Stimulated activated memory B cell treated with anti-CD40 and anti-IgM and Interleukin-4, amounts not matched to agents 10 μg/mL and 1 μg/mL and 100 μg/mL, for 72 hours (primary cell): ENCODE results near the gene TNFSF4.
"Not testable (repeated sequence)": the region's sequence is repeated elsewhere in the genome, so short reads cannot be mapped to it uniquely, and the experiment has no call there.

Experiments
- ATAC-seq: fragments of 150-1000 bp; cut with Tn5 transposase; 2 replicates; pipeline ENCODE4 v1.10.0; 2021
- H3K27ac Mint-ChIP-seq: one replicate; pipeline ENCODE4 v1.8.0; 2022; ENCODE audit warnings: mild to moderate bottlenecking, mixed read lengths
- H3K27me3 Mint-ChIP-seq: one replicate; pipeline ENCODE4 v1.8.0; 2022; ENCODE audit warnings: mixed read lengths
- H3K36me3 Mint-ChIP-seq: one replicate; pipeline ENCODE4 v1.8.0; 2022; ENCODE audit warnings: mixed read lengths
- H3K4me1 Mint-ChIP-seq: one replicate; pipeline ENCODE4 v1.8.0; 2022; ENCODE audit warnings: mixed read lengths
- H3K4me3 Mint-ChIP-seq: one replicate; pipeline ENCODE4 v1.8.0; 2022; ENCODE audit warnings: mild to moderate bottlenecking, moderate library complexity, mixed read lengths
- H3K9me3 Mint-ChIP-seq: one replicate; pipeline ENCODE4 v1.8.0; 2022; ENCODE audit warnings: mixed read lengths

The TNFSF4 gene, protein sequence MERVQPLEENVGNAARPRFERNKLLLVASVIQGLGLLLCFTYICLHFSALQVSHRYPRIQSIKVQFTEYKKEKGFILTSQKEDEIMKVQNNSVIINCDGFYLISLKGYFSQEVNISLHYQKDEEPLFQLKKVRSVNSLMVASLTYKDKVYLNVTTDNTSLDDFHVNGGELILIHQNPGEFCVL

DNA sequence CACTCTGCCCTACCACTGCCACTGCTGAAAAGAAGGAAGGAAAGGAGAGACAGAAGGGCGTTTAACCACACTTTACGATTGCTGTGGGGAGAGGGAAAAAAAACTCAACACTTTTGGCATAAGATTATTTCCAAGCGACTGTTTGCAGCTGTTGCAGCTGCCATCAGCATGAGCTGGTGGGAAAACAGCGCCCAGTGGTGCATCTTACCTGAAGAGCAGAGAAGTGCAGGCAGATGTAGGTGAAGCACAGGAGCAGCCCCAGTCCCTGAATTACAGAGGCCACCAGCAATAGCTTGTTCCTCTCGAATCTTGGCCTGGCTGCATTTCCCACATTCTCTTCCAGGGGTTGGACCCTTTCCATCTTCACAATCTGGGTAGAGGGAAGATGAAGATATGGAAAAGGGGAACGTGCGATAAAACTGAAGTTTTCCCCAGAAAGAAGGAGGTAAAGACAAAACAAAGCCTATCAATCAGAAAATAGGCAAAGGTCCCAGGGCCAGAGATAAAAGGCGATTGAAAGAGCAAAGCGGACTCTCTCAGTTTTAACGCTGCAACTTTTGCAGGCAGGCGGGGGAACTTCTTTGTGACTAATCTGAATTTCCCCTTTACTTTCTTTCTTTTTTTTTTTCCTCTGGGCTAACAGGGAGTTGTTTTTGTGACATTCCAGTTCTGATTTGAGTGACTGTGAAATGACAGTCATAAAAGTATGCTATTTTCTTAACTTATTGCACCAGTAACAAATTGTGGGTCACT is at the start of gene TNFSF4:
TNFSF4 (minus strand) TSS at position 516 of the 753 bp plus-strand sequence; CDS start at position 361, 155 bp downstream.
- Mint-ChIP-seq H3K27me3 (no peaks in the 10 kb centered on the region), H3K4me3 (peak within 1 kb of the TSS; percentile 84), H3K4me1 (peaks cover 47% of the 10 kb centered on the region), H3K27ac (peak within 1 kb of the TSS; percentile 91), H3K9me3 (no peaks in the 10 kb centered on the region), H3K36me3 (peaks cover 23% of the 10 kb centered on the region)
- peak; percentile 61 for ATAC-seq

DNA sequence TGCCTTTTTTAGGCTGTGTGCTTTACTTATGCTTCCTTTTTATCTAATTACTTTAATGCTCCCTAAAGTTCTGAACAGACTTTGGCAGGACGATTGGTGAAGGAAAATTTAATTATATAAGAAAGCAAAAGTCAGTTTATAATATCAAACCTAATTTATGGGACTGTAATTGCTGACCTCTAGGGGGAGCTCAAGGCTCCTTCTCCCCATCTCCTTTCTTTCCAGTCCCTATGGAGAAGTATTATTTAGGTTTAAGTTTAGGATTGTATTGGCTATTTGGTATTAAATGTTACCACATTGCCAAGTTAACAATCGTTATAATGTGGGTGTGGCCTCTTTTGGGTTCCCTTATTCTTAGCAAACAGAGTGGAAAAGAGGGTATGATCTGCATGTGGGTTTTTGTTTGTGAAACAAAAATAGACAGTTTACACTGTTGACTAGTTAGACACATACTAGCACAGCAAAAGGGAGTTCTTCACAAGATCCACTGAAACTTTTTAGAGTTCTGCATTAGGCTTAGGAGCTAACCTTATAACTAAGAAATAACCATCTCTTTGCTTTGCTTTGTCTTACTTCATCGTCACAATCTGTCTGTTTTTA is 48.2 kb upstream of the TNFSF4 start:
- no peak for ATAC-seq
- Mint-ChIP-seq H3K27me3 (no peaks in the 10 kb centered on the region), H3K4me3 (no peak overlapping the region), H3K36me3 (peaks cover 13% of the 10 kb centered on the region), H3K9me3 (peaks cover 7% of the 10 kb centered on the region), H3K27ac (peak overlapping the region; percentile 64), H3K4me1 (peaks cover 23% of the 10 kb centered on the region)

DNA sequence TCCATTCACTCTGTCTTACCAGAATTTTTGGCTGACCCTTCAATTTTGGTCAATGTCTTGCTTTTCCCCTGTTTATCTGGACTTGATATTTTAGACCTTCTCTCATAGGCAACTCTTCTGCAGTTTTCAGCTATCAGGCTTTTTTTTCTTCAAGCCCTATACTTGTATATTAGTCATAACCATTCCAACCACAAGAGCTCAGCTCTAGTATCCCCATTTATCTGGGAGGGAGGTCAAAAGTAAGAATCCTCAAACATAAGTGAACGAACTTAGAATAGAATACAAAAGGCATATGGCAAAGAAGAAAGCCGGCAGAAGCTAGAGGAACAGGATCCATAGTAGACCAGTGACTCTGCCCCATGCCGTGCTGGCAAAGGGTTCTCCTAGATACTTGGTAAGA is 45.9 kb upstream of the TNFSF4 start:
- Mint-ChIP-seq H3K36me3 (peaks cover 4% of the 10 kb centered on the region), H3K4me1 (peaks cover 17% of the 10 kb centered on the region), H3K4me3 (no peak overlapping the region), H3K27ac (no peak overlapping the region), H3K9me3 (no peaks in the 10 kb centered on the region), H3K27me3 (no peaks in the 10 kb centered on the region)
- no peak for ATAC-seq

DNA sequence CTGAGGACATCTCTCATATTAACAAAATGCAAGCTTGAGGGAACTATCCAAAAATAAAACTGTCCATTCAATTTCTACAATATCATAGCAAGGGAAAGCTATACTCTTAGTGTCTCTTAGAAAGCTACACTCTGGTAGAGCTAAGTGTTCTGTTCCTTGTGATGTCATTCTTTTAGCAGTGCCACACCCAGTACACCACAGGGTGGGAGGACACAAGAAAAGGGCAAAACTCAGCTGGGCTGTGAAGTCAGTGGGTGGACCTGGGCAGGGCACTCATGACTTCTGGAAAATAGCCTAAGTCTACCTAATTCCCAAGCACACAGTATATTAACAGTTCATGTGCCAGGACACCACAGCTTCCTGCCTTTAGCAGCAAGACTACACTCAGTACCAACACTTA is 42.2 kb upstream of the TNFSF4 start:
- Mint-ChIP-seq H3K4me1 (no peaks in the 10 kb centered on the region), H3K27me3 (no peaks in the 10 kb centered on the region), H3K27ac (no peak overlapping the region), H3K4me3 (no peak overlapping the region), H3K36me3 (peaks cover 6% of the 10 kb centered on the region), H3K9me3 (no peaks in the 10 kb centered on the region)
- no peak for ATAC-seq

DNA sequence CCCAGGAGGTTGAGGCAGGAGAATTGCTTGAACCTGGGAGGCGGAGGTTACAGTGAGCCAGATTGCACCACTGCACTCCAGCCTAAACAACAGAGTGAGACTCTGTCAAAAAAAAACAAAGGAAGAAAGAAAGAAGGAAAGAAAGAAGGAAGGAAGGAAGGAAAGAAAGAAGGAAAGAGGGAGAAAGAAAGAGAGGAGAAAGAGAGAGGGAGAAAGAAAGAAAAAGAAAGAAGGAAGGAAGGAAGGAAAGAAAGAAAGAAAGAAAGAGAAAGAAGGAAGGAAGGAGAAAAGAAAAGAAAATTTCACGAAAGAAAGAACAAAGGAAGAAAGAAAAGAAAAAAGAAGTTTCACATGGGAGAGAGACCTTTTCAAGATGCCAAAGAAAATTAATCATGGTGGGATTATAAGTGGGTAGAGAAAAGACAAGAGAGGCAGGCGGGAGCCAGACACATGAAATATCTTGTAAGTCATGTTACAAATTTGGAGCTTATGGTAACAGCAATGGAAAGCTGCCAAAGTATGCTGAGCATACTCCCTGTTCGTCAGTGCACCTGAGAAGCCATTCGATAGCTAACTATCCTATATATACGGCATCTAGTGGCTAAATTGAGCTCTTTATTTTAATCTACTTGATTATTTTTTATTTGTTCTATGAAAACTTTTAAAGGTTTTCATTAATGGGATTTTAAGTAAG is 41.3 kb upstream of the TNFSF4 start:
- peaks cover 4% of the 10 kb centered on the region for H3K9me3 Mint-ChIP-seq
- H3K36me3 Mint-ChIP-seq, result peaks cover 12% of the 10 kb centered on the region
- no peak for ATAC-seq
- H3K4me1 Mint-ChIP-seq, result peaks cover 4% of the 10 kb centered on the region
- no peak overlapping the region for H3K4me3 Mint-ChIP-seq
- H3K27me3 Mint-ChIP-seq, result no peaks in the 10 kb centered on the region
- peak overlapping the region; percentile 8 for H3K27ac Mint-ChIP-seq

DNA sequence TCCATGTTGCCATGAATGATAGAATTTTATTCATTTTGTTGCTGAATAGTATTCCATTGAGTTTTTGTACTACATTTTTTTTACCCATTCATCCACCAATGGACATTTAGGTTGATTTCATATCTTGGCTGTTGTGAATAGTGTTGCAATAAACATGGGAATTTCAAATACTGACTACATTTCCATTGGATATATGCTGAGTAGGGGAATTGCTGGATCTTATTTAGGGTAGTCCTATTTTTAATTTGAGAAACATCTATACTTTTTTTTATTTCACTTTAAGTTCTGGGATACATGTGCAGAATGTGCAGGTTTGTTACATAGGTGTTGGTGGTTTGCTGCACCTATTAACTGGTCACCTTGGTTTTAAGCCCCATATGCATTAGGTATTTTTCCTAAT is 38.8 kb upstream of the TNFSF4 start:
- no peak overlapping the region for H3K4me3 Mint-ChIP-seq
- H3K36me3 Mint-ChIP-seq, result peaks cover 21% of the 10 kb centered on the region
- ATAC-seq, result no peak
- H3K27ac Mint-ChIP-seq, result no peak overlapping the region
- H3K27me3 Mint-ChIP-seq, result no peaks in the 10 kb centered on the region
- peaks cover 7% of the 10 kb centered on the region for H3K9me3 Mint-ChIP-seq
- H3K4me1 Mint-ChIP-seq, result peaks cover 28% of the 10 kb centered on the region

DNA sequence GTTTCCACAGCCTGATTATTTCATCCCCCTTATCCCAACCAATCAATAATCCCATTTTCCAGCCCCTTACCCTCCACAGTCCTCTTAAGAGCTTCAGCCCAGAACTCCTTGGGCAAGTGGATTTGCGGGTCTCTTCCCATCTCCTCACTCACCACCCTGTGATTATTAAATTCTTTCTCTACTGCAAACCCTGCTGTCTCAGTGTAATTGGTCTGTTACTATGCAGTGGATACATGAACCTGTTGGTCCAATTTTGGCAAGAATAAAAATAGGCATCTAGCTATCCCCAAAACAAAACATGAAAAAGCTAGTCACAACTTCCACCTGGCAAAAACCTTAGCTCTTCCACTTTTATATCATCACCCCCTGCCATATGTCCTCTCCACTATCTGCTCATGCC is 36.2 kb upstream of the TNFSF4 start:
- Mint-ChIP-seq H3K36me3 (peaks cover 36% of the 10 kb centered on the region), H3K27ac (peak overlapping the region; percentile 93), H3K4me3 (no peak overlapping the region), H3K27me3 (no peaks in the 10 kb centered on the region), H3K4me1 (peaks cover 28% of the 10 kb centered on the region), H3K9me3 (peaks cover 7% of the 10 kb centered on the region)
- ATAC-seq, result no peak

DNA sequence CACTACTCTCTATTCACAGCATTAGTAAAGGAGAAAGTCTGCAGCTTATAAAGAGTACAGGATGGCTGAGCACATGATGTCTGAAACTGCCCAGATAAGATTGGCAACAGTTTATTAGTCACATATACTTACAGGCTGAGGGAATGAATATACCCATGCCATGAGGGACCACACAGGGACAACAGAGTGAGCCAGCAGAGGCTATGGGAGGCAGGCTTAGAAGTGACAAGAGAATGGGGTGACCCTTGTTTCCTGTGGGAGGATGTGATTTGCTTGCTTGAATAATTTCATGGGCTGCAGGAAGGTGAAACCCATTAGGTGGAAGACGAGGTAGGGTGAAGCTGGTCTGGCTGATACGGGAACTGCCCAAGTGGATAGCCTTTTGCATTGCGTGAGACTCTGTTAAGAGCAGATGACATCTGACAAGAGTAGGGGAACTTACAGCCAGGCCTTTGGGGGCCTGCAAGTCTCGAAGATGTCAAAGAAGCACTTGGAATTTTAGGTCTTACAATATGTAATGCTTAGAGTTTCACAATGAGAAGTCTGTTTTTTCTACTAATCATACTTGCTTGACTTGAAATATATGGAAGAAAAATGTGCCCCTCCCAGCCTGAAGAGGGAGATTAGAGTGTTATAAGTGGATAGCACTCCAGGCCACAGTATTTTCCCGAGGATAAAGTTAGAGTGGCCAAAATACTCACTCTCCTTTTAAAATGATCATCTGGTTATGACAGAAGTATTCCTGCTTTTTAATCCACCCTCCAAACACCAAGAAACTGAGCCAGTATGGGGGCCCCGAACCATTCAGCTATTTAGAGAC is 34.6 kb upstream of the TNFSF4 start:
- peaks cover 42% of the 10 kb centered on the region for H3K36me3 Mint-ChIP-seq
- H3K9me3 Mint-ChIP-seq, result peaks cover 7% of the 10 kb centered on the region
- H3K27me3 Mint-ChIP-seq, result no peaks in the 10 kb centered on the region
- no peak overlapping the region for H3K4me3 Mint-ChIP-seq
- H3K27ac Mint-ChIP-seq, result peak overlapping the region; percentile 93
- ATAC-seq, result peak; percentile 96
- H3K4me1 Mint-ChIP-seq, result peaks cover 38% of the 10 kb centered on the region

DNA sequence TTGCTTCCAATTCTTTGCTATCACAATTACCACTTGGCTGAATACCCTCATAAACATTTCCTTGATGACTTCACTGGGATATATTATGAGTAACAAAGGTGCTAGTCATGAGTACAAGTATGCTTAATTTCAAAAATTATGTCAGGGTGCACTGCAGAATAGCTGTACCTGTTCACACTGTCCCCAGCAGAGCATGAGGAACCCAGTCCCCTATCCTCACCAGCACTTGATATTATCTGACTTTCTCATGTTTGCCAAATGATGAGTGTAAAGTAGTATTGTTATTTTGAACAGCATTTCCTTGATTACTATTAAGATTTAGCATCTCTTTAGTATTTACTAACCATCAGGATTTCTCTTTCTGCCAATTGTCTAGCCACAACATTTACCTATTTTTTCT is 33.5 kb upstream of the TNFSF4 start:
- no peak overlapping the region for H3K4me3 Mint-ChIP-seq
- peaks cover 40% of the 10 kb centered on the region for H3K4me1 Mint-ChIP-seq
- peaks cover 7% of the 10 kb centered on the region for H3K9me3 Mint-ChIP-seq
- H3K27me3 Mint-ChIP-seq, result no peaks in the 10 kb centered on the region
- no peak for ATAC-seq
- peak overlapping the region; percentile 93 for H3K27ac Mint-ChIP-seq
- H3K36me3 Mint-ChIP-seq, result peaks cover 47% of the 10 kb centered on the region

DNA sequence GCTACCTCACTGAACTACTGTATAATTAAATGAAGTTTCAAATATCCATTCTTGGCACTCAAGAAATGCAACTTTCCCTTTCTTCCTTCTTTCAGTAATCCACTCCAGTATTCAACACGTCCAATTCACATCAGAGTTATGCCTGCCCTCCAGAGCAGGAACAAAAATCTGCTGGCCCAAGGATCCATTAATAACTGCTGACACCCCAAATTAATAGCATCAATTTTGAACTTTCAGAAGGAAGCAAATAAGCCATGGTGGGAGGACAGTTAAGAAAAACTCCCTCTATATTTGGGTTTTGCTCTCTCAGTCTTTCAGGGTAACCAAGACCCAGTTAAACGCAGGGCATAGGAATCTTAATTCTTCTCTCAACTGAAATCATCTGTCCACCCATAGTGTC is 31.9 kb upstream of the TNFSF4 start:
- H3K27me3 Mint-ChIP-seq, result no peaks in the 10 kb centered on the region
- no peak overlapping the region for H3K27ac Mint-ChIP-seq
- H3K9me3 Mint-ChIP-seq, result peaks cover 7% of the 10 kb centered on the region
- H3K4me1 Mint-ChIP-seq, result peaks cover 40% of the 10 kb centered on the region
- H3K36me3 Mint-ChIP-seq, result peaks cover 47% of the 10 kb centered on the region
- no peak for ATAC-seq
- no peak overlapping the region for H3K4me3 Mint-ChIP-seq

DNA sequence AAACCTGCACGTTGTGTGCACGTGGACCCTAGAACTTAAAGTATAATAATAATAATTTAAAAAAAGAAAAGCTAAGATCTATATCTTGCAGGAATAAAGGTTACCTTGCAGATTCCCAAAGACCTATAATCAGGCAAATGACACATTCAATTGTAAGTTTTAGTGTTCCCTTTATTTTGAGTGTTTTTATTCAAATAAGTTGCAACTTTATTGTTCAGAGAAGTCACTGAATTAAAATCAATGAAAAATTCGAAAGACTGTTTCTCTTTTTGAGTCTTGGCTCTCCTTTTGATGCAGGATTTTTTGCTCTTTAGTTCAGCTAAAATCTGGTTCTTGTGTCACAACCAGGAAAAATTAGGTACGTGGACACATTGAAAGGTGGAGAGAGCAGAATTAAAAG is 27.8 kb upstream of the TNFSF4 start:
- ATAC-seq, result no peak

DNA sequence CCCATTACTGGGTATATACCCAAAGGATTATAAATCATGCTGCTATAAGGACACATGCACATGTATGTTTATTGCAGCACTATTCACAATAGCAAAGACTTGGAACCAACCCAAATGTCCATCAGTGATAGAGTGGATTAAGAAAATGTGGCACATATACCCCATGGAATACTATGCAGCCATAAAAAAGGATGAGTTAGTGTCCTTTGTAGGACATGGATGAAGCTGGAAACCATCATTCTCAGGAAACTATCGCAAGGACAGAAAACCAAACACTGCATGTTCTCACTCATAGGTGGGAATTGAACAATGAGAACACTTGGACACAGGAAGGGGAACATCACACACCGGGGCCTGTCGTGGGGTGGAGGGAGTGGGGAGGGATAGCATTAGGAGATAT is 27.3 kb upstream of the TNFSF4 start:
- peaks cover 12% of the 10 kb centered on the region for H3K4me1 Mint-ChIP-seq
- not testable (repeated sequence) for H3K4me3 Mint-ChIP-seq, H3K27me3 Mint-ChIP-seq, H3K27ac Mint-ChIP-seq, H3K9me3 Mint-ChIP-seq, ATAC-seq
- H3K36me3 Mint-ChIP-seq, result peaks cover 43% of the 10 kb centered on the region

More for the DNA sequence above, 27.8 kb upstream of the TNFSF4 start:
- Mint-ChIP-seq H3K4me3 (no peak overlapping the region), H3K36me3 (peaks cover 41% of the 10 kb centered on the region), H3K27me3 (no peaks in the 10 kb centered on the region), H3K9me3 (peaks cover 2% of the 10 kb centered on the region), H3K27ac (no peak overlapping the region), H3K4me1 (peaks cover 12% of the 10 kb centered on the region)

DNA sequence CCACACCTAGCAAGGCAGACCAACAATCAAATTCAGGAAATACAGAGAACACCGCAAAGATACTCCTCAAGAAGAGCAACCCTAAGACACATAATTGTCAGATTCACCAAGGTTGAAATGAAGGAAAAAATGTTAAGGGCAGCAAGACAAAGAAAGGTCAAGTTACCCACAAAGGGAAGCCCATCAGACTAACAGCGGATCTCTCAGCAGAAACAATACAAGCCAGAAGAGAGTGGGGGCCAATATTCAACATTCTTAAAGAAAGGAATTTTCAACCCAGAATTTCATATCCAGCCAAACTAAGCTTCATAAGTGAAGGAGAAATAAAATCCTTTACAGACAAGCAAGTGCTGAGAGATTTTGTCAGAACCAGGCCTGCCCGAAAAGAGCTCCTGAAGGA is 21.9 kb upstream of the TNFSF4 start:
- H3K27ac Mint-ChIP-seq, H3K27me3 Mint-ChIP-seq, ATAC-seq, H3K4me3 Mint-ChIP-seq: not testable (repeated sequence)
- peaks cover 11% of the 10 kb centered on the region for H3K9me3 Mint-ChIP-seq
- peaks cover 33% of the 10 kb centered on the region for H3K36me3 Mint-ChIP-seq
- H3K4me1 Mint-ChIP-seq, result peaks cover 23% of the 10 kb centered on the region

DNA sequence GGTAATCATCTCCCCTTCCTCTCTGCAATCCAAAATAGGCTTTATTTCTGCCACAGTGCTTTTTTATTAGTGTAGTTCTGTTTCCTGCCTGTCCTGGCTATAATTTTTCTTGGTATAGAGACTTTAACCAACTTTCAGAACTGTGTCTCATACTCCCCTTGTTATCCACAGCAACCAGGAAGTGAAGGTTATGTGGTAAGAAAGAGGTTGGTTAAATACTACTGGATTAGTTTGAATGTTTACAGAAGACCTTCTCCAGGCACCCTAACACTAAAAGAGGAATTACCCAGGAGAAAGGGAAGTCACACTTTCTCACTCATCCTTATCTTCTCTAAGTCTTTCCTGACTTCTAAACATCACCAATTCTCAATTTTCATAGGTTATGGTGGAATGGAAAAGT is 17.8 kb upstream of the TNFSF4 start:
- H3K9me3 Mint-ChIP-seq, result peaks cover 10% of the 10 kb centered on the region
- ATAC-seq, result peak; percentile 44
- H3K27ac Mint-ChIP-seq, result peak overlapping the region; percentile 65
- H3K36me3 Mint-ChIP-seq, result peaks cover 29% of the 10 kb centered on the region
- H3K27me3 Mint-ChIP-seq, result no peaks in the 10 kb centered on the region
- no peak overlapping the region for H3K4me3 Mint-ChIP-seq
- peaks cover 41% of the 10 kb centered on the region for H3K4me1 Mint-ChIP-seq
